BLaER1 (cell line): ENCODE results near the gene MSH4.
"Not testable (repeated sequence)": the region's sequence is repeated elsewhere in the genome, so short reads cannot be mapped to it uniquely, and the experiment has no call there.

Experiments
- H3K27ac ChIP-seq: shearing (Covaris generic); formaldehyde crosslinking; 2 replicates; pipeline ENCODE4 v1.8.1; 2022
- H3K27me3 ChIP-seq: shearing (Covaris generic); formaldehyde crosslinking; 2 replicates; pipeline ENCODE4 v1.8.1; 2022
- H3K36me3 ChIP-seq: shearing (Covaris generic); formaldehyde crosslinking; 2 replicates; pipeline ENCODE4 v1.8.1; 2022
- H3K4me1 ChIP-seq: shearing (Covaris generic); formaldehyde crosslinking; 2 replicates; pipeline ENCODE4 v1.8.1; 2022
- H3K4me2 ChIP-seq: shearing (Covaris generic); formaldehyde crosslinking; 2 replicates; pipeline ENCODE4 v1.8.1; 2022
- H3K4me3 ChIP-seq: shearing (Covaris generic); formaldehyde crosslinking; 2 replicates; pipeline ENCODE4 v1.8.1; 2022
- H3K9ac ChIP-seq: shearing (Covaris generic); formaldehyde crosslinking; 2 replicates; pipeline ENCODE4 v1.8.1; 2022
- H3K9me3 ChIP-seq: shearing (Covaris generic); formaldehyde crosslinking; 2 replicates; pipeline ENCODE4 v1.8.1; 2022
- H4K20me1 ChIP-seq: shearing (Covaris generic); formaldehyde crosslinking; 2 replicates; pipeline ENCODE4 v1.8.1; 2022
- Cebpa-rat ChIP-seq: shearing (Covaris generic); IDR thresholded peaks from 2 replicates; pipeline ENCODE4 v1.8.1; 2022

MSH4 gene

DNA sequence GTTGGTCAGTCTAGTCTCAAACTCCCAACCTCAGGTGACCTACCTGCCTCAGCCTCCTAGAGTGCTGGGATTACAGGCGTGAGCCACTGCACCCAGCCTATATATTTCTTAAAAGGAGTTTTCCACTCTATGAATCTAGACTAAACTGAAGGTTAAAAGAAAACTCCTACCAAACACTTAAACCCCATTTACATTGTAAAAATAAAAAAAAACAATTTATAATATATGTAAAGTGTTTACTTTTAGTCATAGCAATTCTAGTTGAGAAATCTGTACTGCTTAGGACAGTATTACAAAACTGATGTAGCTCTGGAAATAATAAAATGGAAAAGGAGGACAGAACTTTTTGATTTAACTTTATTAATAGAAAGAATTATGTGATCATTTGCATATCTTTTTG is 126.0 kb downstream of the MSH4 start:
- H3K27ac ChIP-seq: no peak overlapping the region
- TF ChIP-seq Cebpa-rat: no peak
- no peaks in the 10 kb centered on the region for H4K20me1 ChIP-seq
- H3K4me2 ChIP-seq: no peak overlapping the region
- no peaks in the 10 kb centered on the region for H3K4me1 ChIP-seq
- H3K9me3 ChIP-seq: no peaks in the 10 kb centered on the region
- H3K27me3 ChIP-seq: no peaks in the 10 kb centered on the region
- H3K36me3 ChIP-seq: no peaks in the 10 kb centered on the region
- H3K4me3 ChIP-seq: no peak overlapping the region
- no peak overlapping the region for H3K9ac ChIP-seq

- no peak within 1 kb of the TSS for H3K4me2 ChIP-seq
- no peak for TF ChIP-seq Cebpa-rat
- no peaks in the 10 kb centered on the region for H4K20me1 ChIP-seq
- H3K9ac ChIP-seq: no peak within 1 kb of the TSS
- no peak within 1 kb of the TSS for H3K4me3 ChIP-seq
- no peak within 1 kb of the TSS for H3K27ac ChIP-seq
- H3K4me1 ChIP-seq: no peaks in the 10 kb centered on the region
- H3K36me3 ChIP-seq: no peaks in the 10 kb centered on the region
- H3K27me3 ChIP-seq: no peaks in the 10 kb centered on the region
- no peaks in the 10 kb centered on the region for H3K9me3 ChIP-seq
Measured at GRCh38 chr1:75932304-75932703, 135.6 kb downstream of the MSH4 start, which contains the start of gene ASB17. Gene ASB17, minus strand, starts transcription at chr1:75932404. Its CDS starts 113 bp downstream, at chr1:75932291.

DNA sequence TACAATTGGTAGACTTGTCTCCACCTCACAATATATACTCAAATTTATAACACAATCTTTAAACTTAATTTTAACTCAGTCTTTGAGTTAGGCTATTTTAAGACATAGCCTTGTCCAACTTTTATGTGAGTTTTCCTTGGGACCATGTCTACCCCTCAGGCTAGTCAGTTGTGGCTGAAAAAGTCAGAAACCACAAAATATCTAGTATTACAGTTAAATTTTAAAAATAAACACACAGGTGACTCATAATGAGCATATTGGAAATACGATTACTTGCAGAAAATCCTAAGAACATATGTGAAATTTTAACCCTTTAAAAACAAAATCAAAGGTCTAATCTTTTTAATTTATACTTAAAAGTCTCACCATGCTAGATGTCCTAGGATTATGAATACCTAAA is 140.4 kb downstream of the MSH4 start:
- Histone ChIP-seq H3K27ac (no peak overlapping the region), H3K4me1 (no peaks in the 10 kb centered on the region), H3K4me2 (no peak overlapping the region), H3K36me3 (no peaks in the 10 kb centered on the region), H3K9me3 (no peaks in the 10 kb centered on the region), H3K4me3 (no peak overlapping the region), H3K9ac (no peak overlapping the region), H4K20me1 (no peaks in the 10 kb centered on the region), H3K27me3 (no peaks in the 10 kb centered on the region)
- no peak for TF ChIP-seq Cebpa-rat

GRCh38 chr1:75943037-75943436 is 146.4 kb downstream of the MSH4 start:
- not testable (repeated sequence) for H3K27me3 ChIP-seq, H3K27ac ChIP-seq, H3K4me1 ChIP-seq, H3K36me3 ChIP-seq, H4K20me1 ChIP-seq, H3K4me3 ChIP-seq, H3K9ac ChIP-seq
- Histone ChIP-seq H3K4me2 (peak overlapping the region; percentile 5; the same call in 1 of the 2 replicates), H3K9me3 (peaks cover 20% of the 10 kb centered on the region)

- Histone ChIP-seq H4K20me1 (no peaks in the 10 kb centered on the region), H3K4me1 (no peaks in the 10 kb centered on the region), H3K27ac (no peak overlapping the region), H3K9me3 (peaks cover 10% of the 10 kb centered on the region), H3K4me2 (no peak overlapping the region), H3K4me3 (no peak overlapping the region), H3K36me3 (no peaks in the 10 kb centered on the region), H3K9ac (no peak overlapping the region), H3K27me3 (no peaks in the 10 kb centered on the region)
- no peak for TF ChIP-seq Cebpa-rat
Measured at GRCh38 chr1:75950176-75950575, 153.5 kb downstream of the MSH4 start.

DNA sequence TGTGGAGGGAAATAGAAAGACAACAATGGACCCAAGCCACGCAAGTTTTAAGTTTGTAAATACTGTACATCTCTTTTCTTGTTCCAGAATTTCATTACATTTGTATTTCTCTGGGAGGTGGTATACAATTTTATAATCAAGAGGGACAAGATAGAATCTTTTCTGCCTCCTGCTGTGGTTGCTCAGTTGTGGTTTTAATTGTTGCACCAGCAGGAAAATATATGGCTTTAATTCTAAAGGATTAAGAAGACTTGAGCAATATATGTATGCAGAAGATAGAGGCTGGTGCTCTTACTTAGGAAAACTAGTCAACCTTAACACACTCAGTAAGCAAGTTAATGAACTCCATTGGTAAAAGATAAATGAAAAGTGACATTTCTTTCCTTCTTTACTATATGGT is 155.3 kb downstream of the MSH4 start:
- Histone ChIP-seq H3K4me3 (no peak overlapping the region), H3K36me3 (no peaks in the 10 kb centered on the region), H3K4me2 (no peak overlapping the region), H3K27ac (no peak overlapping the region), H3K9me3 (0 out of 2 replicates have a peak, but pooled peaks cover under 1% of the 10 kb centered on the region), H3K4me1 (no peaks in the 10 kb centered on the region), H3K9ac (no peak overlapping the region), H3K27me3 (no peaks in the 10 kb centered on the region), H4K20me1 (no peaks in the 10 kb centered on the region)
- no peak for TF ChIP-seq Cebpa-rat

DNA sequence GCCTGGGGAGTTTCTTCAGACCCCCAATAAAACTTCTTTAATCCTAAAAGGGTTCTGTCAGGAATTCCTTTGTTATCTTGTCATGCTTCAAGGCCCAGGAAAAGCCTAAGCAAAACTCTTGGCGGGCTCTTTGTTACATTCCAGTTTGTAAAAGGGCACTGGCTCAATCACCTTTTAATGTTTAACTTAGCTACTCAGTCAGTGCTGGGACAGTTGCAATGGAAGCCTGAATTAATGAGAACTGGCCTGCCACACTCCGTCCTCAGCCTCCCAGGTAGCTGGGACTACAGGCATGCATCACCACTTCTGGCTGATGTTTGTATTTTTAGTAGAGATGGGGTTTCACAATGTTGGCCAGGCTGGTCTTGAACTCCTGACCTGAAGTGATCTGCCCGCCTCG is 156.8 kb downstream of the MSH4 start:
- H3K27me3 ChIP-seq: no peaks in the 10 kb centered on the region
- H3K9me3 ChIP-seq: no peaks in the 10 kb centered on the region
- H3K36me3 ChIP-seq: no peaks in the 10 kb centered on the region
- H3K27ac ChIP-seq: no peak overlapping the region
- H3K4me1 ChIP-seq: no peaks in the 10 kb centered on the region
- H4K20me1 ChIP-seq: no peaks in the 10 kb centered on the region
- no peak for TF ChIP-seq Cebpa-rat
- H3K9ac ChIP-seq: no peak overlapping the region
- no peak overlapping the region for H3K4me3 ChIP-seq
- no peak overlapping the region for H3K4me2 ChIP-seq

- H3K9ac ChIP-seq: no peak overlapping the region
- no peak overlapping the region for H3K27ac ChIP-seq
- no peaks in the 10 kb centered on the region for H4K20me1 ChIP-seq
- H3K4me1 ChIP-seq: no peaks in the 10 kb centered on the region
- no peaks in the 10 kb centered on the region for H3K36me3 ChIP-seq
- H3K4me3 ChIP-seq: no peak overlapping the region
- H3K9me3 ChIP-seq: no peaks in the 10 kb centered on the region
- TF ChIP-seq Cebpa-rat: no peak
- no peak overlapping the region for H3K4me2 ChIP-seq
- H3K27me3 ChIP-seq: no peaks in the 10 kb centered on the region
Measured at GRCh38 chr1:75954586-75954985, 157.9 kb downstream of the MSH4 start.
